A549 (cell line): ENCODE results near the gene VMO1.

Source experiments
- ATOH8 ChIP-seq: fragments of 250-450 bp; sonication (Bioruptor Pico); IDR thresholded peaks from 2 replicates; pipeline ENCODE4 v1.5.0; 2020; ENCODE audit warnings: low read depth, mild to moderate bottlenecking, moderate library complexity
- CHD2 ChIP-seq: fragments of 150-350 bp; IDR thresholded peaks from 2 replicates; pipeline ENCODE4 v1.6.1; 2014; ENCODE audit warnings: low read length; ENCODE audit not compliant: partially characterized antibody
- CTCF ChIP-seq: fragments of >200 bp; sonication (Bioruptor Twin); formaldehyde crosslinking; IDR thresholded peaks from 3 replicates; pipeline ENCODE4 v1.5.1; 2016
- ESRRA ChIP-seq: fragments of 150-350 bp; IDR thresholded peaks from 2 replicates; pipeline ENCODE4 v1.6.1; 2014; ENCODE audit warnings: mild to moderate bottlenecking, low read length, borderline replicate concordance
- FOSL2 ChIP-seq, 2 experiments: fragments of 450-650 bp in 1 of 2; fragments of >200 bp in 1 of 2; sonication (Bioruptor Twin) in 1 of 2; formaldehyde crosslinking; IDR thresholded peaks; 2 replicates each; pipeline versions ENCODE4 v1.5.0 to v1.6.1; 2016 to 2020; ENCODE audit warnings: mild to moderate bottlenecking in 1 of 2, moderate library complexity in 1 of 2
- FOXS1 ChIP-seq: fragments of 250-450 bp; sonication (Bioruptor Pico); IDR thresholded peaks from 2 replicates; pipeline ENCODE4 v1.5.0; 2020; ENCODE audit warnings: mild to moderate bottlenecking, moderate library complexity
- HOXA7 ChIP-seq: fragments of 250-450 bp; sonication (Bioruptor Pico); IDR thresholded peaks from 2 replicates; pipeline ENCODE4 v1.5.0; 2020; ENCODE audit warnings: mild to moderate bottlenecking, moderate library complexity
- MAX ChIP-seq: IDR thresholded peaks from 2 replicates; pipeline ENCODE4 v1.6.1; 2012
- NPAS2 ChIP-seq: fragments of 250-450 bp; sonication (Bioruptor Pico); IDR thresholded peaks from 2 replicates; pipeline ENCODE4 v1.8.0; 2022; ENCODE audit warnings: mild to moderate bottlenecking, moderate library complexity, borderline replicate concordance
- NR3C1 ChIP-seq: fragments of >200 bp; sonication (Bioruptor Twin); formaldehyde crosslinking; IDR thresholded peaks from 3 replicates; pipeline ENCODE4 v1.6.1; 2017
- POLR2A ChIP-seq: IDR thresholded peaks from 2 replicates; pipeline ENCODE4 v1.6.1; 2012; ENCODE audit warnings: mild to moderate bottlenecking, low read length
- POLR2AphosphoS2 ChIP-seq: conservative IDR thresholded peaks from 2 replicates; pipeline ENCODE4 v1.6.1; 2012; ENCODE audit warnings: low read length, improper control_type of control experiment, inconsistent platforms
- RFX5 ChIP-seq: fragments of 450-650 bp; IDR thresholded peaks from 2 replicates; pipeline ENCODE4 v1.7.1; 2014; ENCODE audit warnings: antibody characterized with exemption, mild to moderate bottlenecking, moderate library complexity
- USF2 ChIP-seq: fragments of 450-650 bp; IDR thresholded peaks from 2 replicates; pipeline ENCODE4 v1.6.1; 2014; ENCODE audit warnings: antibody characterized with exemption

GRCh38 chr17:4780325-4780955 is 5.7 kb downstream of the VMO1 start:
- TF ChIP-seq NR3C1 (no peak), RFX5 (no peak), NPAS2 (CRISPR knock-in tag) (no peak), CTCF (no peak), POLR2A (no peak), CHD2 (no peak), USF2 (no peak), FOSL2 (IDR thresholded peaks at IDR 0.05) (no peak), FOSL2 (CRISPR knock-in tag; IDR thresholded peaks at IDR 0.05) (no peak), FOXS1 (CRISPR knock-in tag) (no peak), MAX (no peak), POLR2AphosphoS2 (no peak), ATOH8 (no peak), HOXA7 (CRISPR knock-in tag) (no peak), ESRRA (no peak)
